ENCODE results near the gene NRGN.

DNA sequence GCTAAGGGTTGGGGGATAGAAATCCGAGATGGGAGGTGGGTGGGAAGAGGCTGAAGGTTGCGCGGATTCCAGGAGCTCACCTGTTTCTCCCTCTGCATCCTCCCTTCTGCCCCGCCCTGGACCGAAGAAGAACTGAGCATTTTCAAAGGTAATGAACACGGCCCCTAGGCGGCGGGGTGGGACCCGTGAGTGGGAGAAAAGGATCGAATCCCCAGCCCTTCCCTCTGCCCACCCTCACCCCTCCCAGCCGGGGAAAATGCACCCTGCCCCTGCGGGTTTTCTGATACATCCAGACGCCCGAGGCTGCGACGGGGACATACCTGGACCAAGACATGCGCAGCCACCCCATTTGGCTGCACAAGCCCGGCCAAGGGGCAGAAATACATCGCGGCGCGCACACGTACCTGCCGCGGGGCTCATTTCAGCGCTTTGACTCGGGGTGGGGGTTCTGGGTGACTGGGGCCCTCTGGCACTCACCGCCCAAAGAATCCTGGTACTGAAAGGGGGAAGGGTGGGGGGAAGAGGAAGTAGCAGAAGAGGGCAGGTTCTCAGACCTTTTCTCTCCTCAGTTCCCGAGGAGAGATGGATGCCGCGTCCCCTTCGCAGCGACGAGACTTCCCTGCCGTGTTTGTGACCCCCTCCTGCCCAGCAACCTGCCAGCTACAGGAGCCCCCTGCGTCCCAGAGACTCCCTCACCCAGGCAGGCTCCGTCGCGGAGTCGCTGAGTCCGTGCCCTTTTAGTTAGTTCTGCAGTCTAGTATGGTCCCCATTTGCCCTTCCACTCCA is 6.3 kb downstream of the NRGN start:
- TF ChIP-seq, protein P1, sequence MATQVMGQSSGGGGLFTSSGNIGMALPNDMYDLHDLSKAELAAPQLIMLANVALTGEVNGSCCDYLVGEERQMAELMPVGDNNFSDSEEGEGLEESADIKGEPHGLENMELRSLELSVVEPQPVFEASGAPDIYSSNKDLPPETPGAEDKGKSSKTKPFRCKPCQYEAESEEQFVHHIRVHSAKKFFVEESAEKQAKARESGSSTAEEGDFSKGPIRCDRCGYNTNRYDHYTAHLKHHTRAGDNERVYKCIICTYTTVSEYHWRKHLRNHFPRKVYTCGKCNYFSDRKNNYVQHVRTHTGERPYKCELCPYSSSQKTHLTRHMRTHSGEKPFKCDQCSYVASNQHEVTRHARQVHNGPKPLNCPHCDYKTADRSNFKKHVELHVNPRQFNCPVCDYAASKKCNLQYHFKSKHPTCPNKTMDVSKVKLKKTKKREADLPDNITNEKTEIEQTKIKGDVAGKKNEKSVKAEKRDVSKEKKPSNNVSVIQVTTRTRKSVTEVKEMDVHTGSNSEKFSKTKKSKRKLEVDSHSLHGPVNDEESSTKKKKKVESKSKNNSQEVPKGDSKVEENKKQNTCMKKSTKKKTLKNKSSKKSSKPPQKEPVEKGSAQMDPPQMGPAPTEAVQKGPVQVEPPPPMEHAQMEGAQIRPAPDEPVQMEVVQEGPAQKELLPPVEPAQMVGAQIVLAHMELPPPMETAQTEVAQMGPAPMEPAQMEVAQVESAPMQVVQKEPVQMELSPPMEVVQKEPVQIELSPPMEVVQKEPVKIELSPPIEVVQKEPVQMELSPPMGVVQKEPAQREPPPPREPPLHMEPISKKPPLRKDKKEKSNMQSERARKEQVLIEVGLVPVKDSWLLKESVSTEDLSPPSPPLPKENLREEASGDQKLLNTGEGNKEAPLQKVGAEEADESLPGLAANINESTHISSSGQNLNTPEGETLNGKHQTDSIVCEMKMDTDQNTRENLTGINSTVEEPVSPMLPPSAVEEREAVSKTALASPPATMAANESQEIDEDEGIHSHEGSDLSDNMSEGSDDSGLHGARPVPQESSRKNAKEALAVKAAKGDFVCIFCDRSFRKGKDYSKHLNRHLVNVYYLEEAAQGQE (IDR thresholded peaks at IDR 0.05; ENCODE audit: insufficient read depth in 1 of 2, low read depth in 2 of 2, low read length in 2 of 2), result no peak
- TF ChIP-seq POLR2AphosphoS5 (IDR thresholded peaks at IDR 0.05; ENCODE audit: low read depth, low read length) (no peak), TAF1 (IDR thresholded peaks at IDR 0.05; ENCODE audit: borderline replicate concordance, insufficient read depth, low read length) (no peak), SIN3A (IDR thresholded peaks at IDR 0.05; ENCODE audit: borderline replicate concordance, insufficient read depth, low read length) (no peak)
